HG03439 (cell line): ENCODE measurements around the gene SNRPB2.

Experiments used
- ATAC-seq: cut with Tn5 transposase; IDR thresholded peaks from one replicate; pipeline ENCODE4 v1.9.1; 2021; ENCODE audit warnings: mild to moderate bottlenecking, moderate library complexity; ENCODE audit not compliant: unreplicated experiment

The SNRPB2 gene

DNA sequence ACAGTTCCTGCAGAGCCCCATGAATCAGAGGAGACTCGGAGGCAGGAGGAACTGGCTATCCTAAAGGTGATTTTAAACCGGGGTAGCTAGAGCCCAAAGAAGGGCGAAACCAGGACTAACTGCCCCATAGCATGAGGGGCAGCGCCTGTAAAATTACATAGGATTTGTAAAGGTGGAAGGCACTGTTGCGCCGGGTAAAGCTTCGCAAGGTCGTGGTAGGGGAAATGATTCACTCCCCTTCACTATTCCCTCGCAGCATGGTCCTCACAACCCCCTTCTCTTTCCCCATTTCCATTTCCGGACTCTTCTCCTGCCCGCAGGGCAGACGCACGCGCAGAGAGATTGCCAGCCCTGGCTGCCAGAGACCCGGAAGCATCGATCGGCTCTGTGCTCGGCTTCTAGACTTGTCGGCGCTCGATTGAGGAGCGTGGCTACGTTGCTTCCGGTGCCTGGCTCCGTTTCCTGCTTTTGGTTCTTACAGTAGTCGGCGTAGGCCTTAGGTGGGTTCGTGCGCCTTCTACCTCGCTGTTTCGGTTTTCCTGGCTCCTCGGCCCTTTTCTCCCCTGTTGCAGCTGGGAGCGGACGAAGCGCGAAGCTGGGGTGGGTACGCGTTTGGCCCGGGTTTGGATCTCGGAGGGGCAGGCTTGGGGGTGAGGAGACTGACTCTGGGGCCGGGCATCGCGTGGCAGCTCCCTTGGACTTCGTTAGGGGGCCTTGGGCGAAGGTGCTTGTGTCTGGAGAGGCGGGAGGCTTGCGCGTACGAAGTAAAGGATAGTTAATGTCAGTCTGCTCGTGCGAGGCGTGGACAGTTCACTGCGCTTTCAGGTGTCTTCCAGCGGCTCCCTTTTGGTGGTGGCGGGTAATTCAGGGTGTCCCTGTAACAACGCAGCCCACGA is at the start of gene SNRPB2:
TSS of gene SNRPB2 (plus strand) at position 462 of the 896 bp plus-strand sequence. CDS start 1,677 bp downstream, outside the sequence.
- peak; percentile 100 for ATAC-seq

DNA sequence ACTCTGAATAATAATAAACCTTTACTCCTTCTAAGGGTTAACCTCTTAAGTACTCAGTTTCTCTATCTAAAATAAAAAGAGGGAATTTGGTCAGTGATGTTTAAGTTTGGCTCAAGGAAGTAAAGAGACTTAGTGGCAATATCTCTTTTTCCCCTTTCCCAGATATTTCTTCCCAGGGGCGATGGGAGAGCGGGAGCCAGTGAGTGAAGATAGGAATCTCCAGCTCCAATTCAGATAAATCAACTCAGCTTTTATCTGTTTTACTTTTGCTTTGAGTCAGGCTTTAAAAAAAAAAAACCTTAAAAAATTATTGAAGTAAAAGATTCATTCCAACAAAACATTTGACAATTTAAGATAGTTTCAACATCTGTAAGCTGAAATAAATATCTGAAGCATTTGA is 45.4 kb upstream of the SNRPB2 start:
- ATAC-seq, result no peak

DNA sequence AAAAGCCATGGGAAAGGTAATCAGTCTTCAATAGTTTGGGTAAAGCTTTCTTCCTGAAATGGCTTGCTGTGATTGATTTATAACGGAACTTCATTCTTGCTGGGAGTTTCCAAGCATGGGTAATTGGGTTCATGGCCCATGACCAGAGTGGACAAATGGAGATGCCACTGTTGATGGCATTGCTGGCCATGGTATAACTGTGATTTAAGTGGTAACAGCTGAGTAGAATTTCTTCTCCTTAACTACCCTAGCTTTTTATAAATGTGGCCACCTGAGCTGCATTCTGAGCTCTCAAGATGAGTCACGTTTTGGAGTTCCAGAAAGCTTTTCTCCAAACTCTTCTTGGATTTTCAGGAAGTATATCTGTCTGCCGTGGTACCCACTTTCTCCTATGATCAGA is 39.9 kb upstream of the SNRPB2 start:
- ATAC-seq, result no peak

GRCh38 chr20:16691381-16691780 is 38.4 kb upstream of the SNRPB2 start:
- ATAC-seq, result no peak

DNA sequence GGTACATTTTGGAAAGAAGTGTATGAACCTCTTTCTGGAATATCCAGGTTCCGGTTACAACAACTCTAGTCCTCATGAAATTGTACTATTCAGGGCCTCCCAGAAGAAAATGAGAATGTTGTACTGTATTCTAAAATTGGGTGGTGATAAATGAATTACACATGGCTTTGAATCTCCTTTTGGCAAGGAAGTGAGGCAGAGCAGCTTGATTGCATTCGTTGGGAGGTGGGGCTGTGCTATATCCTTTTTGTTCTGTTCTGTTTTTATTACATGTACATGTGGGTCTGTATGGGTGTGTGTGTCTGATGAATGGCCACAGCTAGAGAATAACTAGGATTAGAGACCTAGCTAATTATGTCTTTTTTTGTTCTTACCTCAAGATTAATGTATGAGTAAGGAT is 37.8 kb upstream of the SNRPB2 start:
- no peak for ATAC-seq

DNA sequence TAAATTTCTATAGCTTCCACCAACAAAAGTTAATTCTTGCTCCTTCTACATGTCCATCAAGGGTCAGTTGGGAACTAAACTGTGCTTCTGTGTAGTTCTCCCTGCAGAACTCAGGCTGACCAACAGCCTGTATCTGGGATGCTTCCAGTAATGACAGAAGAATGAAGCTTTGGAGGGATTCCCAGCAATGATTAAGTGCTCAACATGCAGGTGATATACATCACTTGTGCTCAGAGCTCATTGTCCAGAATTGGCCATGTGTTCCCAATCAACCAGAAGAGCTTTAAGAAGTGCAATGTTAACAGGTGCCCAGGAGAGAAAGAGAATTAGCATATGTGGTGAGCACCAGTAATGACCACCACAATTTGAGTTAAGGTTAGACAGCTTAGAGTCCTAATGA is 37.4 kb upstream of the SNRPB2 start:
- no peak for ATAC-seq

GRCh38 chr20:16693278-16693677 is 36.5 kb upstream of the SNRPB2 start:
- ATAC-seq, result no peak

DNA sequence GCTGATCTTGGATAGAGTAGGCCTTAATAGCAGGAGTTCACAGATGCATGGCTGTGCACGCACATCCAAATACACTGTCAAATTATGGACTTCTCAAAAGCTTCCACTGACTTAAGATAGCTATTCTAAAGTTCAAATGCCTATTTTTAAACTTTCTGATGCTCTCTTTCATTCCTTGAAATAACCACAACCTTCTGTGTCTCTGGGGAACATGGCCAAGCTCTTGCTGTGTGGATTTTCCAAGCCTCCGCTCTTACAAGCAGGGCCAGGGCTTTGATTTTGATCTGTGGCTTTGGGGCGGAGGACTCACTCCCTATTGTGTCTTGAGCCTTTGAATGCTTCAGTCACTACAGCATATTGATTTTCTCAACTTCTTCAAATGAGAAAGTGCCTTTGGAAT is 35.7 kb upstream of the SNRPB2 start:
- no peak for ATAC-seq

- ATAC-seq, result no peak
Observed at GRCh38 chr20:16695628-16696027, 34.2 kb upstream of the SNRPB2 start.

DNA sequence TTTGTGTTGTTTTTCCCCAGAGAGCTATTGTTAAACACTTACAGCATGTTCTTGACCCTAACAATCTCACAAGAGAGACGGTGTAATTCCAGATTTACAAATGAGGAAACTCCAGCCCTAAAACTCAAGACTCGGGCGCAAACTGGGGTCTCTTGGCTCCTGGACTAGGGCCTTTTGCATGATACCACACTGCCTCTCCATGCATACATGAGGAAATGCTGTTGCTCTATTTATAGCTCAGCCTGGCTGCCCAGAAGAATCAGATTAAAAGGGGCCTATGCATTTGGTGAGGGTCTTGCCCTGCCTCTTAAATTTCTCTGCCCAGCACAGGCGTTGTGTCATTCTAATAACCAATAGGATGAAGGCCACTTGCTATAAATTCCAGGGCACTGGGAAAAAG is 30.5 kb upstream of the SNRPB2 start:
- ATAC-seq, result no peak

DNA sequence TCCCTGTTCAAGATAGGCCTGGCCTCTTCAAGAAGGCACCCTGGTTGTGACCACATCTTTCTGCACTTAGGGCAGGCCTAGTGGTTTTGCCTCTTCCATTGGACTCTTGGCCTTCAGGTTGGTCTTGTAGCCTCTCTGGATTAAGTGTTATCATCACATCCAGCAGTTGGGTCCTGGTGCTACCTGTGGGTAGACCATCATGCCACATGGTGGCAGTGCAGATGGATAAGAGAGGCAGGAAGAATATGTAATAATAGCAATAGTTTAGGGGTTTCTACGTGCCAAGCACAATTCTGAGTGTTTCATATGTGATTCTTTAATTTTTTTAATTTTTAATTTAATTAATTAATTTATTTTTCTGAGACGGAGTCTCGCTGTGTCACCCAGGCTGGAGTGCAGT is 28.5 kb upstream of the SNRPB2 start:
- no peak for ATAC-seq

DNA sequence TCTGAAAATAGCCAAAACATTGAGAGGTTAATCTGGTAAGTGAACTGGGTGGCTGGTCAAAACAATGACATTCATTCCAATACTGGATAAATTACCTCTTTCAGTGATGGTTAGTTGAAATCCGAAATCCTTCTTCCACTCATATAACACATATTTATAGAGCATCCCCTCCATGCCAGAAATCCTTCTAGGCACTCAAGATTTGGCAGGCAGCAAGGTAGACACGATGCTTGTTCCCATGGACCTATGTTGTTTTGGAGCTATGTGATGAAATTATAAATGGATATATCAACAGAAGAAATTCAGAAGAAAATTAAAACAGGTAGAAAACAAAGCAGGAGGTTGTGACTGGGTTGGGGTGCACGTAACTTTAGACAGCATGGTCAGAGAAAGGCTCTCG is 26.3 kb upstream of the SNRPB2 start:
- no peak for ATAC-seq

- ATAC-seq, result no peak
Observed at GRCh38 chr20:16707674-16708073, 22.2 kb upstream of the SNRPB2 start.

- ATAC-seq, result no peak
Observed at GRCh38 chr20:16708602-16709001, 21.2 kb upstream of the SNRPB2 start.

DNA sequence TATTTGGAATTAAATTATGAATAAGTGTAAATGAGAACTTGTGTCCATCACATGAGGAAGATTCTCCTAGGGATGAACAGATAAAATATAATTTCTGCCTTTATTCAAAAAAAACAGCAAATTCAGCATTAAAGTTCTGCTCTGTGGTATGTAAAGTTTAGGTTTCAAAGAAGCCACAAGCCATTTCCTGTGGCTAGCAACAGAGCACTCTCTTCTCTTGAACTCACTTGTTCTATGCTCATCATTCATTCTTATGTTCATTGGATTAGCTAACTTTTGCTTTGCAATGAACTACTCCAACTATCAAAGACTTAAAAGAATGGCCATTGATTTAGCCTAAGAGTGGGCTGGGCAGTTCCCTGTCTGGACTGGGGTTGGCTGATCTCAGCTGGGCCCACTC is 20.8 kb upstream of the SNRPB2 start:
- ATAC-seq, result no peak

GRCh38 chr20:16710781-16711180 is 19.0 kb upstream of the SNRPB2 start:
- no peak for ATAC-seq

DNA sequence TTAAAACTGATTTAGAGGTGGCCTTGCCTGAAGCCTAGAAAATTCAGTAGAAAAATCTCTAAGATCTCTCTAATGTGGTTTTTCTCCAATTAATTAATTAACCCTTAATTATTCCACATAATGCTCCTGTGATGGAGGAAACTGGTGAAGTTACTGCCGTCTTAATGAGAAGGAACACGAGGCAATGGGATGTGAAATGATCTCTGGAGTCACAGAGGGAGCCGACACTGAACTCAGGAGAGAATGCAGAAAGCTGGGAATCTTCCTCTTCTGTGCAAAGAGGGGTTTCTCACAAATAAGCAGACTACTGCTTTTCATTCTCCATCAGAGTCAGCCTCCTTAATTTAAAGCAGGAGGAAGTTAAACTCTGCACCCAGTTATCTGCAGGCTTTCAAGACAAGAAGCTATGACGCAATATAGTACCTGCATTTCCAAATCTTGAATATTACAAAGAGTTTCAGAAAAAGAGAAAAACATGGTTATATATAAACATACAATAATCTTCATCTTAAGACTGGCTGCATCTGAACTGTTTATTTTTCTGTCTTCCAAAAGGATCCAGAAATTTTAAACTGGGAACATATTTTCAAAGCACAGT is 18.1 kb upstream of the SNRPB2 start:
- no peak for ATAC-seq

GRCh38 chr20:16712511-16712947 is 17.3 kb upstream of the SNRPB2 start:
- ATAC-seq, result no peak

- ATAC-seq, result no peak
Observed at GRCh38 chr20:16713066-16713465, 16.8 kb upstream of the SNRPB2 start.

DNA sequence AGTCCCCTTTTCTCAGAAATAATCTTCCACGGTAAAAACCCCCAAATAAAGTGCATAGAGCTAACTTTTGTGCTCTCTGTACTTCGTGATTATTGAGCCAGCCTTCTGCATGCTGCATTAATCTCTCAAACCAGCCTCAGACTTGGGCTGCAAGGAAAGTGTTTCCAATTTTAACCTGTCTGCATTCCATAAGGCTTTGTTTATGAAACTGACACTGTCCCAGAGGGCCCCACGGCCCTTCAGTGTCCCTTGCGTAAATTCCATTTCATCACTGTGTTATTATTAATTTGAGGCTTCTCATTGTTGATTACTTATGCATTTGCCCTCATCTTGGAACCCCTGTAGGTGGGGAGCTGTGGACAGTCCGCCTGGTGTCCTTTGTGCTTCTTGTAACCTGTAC is 15.6 kb upstream of the SNRPB2 start:
- no peak for ATAC-seq

DNA sequence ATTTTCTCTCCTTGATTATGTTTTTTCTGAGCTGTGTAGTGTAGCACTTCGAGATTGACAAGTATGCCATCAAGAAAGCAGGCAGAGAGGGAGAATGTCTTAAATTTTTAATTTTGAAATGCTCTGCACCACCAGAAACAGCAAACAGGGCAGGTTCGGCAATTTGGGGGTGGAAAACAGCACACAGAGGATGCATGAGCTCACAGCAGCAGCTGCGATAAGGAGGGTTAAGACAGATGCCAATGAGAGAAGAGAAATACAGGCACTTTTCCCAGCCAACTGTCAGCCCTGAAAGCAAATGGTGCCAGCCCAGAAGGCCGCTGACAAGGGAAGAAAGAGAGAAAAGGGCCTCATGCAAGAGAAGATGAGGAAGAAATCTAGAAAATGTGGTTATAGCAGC is 15.1 kb upstream of the SNRPB2 start:
- no peak for ATAC-seq

DNA sequence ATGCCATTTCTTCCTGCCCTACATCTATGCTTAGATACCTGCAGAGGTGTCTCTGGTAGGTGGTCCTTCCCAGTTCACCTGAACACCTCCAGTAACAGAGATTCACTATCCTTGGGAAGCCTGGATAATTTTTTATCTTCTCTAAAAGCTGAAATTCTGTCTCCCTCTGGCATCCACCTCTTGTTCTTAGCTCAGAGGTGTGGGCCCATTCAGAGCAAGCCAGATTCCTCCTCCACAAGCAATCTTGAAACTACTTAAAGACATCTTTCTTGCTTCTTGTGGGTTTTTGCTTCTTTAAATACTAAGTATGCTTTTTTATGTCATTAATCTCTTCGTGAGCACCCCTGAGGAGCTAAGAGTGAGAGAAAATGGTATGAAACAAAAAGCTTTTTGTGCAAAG is 10.4 kb upstream of the SNRPB2 start:
- no peak for ATAC-seq
